Measurements from ENCODE around the gene RAP2C.

DNA sequence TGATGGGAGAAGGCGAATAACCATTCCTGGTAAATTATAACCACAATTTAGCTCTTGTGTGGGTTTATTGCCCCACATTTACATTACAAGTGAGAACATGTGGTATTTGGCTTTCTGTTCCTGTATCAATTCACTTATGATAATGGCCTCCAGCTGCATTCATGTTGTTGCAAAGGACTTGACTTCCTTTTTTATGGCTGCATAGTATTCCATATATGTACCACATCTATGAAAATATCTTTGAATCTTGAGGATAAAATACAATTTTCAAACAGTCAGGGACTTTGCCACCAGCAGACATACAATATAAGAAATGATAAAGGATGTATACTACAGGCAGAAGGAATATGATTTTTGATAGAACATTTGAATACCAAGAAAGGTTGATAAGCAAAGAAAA is 27.3 kb downstream of the RAP2C start:
- TF ChIP-seq, protein P1, sequence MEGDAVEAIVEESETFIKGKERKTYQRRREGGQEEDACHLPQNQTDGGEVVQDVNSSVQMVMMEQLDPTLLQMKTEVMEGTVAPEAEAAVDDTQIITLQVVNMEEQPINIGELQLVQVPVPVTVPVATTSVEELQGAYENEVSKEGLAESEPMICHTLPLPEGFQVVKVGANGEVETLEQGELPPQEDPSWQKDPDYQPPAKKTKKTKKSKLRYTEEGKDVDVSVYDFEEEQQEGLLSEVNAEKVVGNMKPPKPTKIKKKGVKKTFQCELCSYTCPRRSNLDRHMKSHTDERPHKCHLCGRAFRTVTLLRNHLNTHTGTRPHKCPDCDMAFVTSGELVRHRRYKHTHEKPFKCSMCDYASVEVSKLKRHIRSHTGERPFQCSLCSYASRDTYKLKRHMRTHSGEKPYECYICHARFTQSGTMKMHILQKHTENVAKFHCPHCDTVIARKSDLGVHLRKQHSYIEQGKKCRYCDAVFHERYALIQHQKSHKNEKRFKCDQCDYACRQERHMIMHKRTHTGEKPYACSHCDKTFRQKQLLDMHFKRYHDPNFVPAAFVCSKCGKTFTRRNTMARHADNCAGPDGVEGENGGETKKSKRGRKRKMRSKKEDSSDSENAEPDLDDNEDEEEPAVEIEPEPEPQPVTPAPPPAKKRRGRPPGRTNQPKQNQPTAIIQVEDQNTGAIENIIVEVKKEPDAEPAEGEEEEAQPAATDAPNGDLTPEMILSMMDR (conservative IDR thresholded peaks at IDR 0.05; ENCODE audit: low read depth, low read length), result no peak
- TF ChIP-seq EZH2 (IDR thresholded peaks at IDR 0.05; ENCODE audit: low read length, unreplicated experiment), result no peak

All from PC-3 (cell line).